DMS53 treated with DMSO at 0.1 percent for 48 hours (cell line): ENCODE results near the gene KATNA1.
"Not testable (repeated sequence)": the region's sequence is repeated elsewhere in the genome, so short reads cannot be mapped to it uniquely, and the experiment has no call there.

Experiments used
- DNase-seq: peaks from one replicate; lab custom pipeline; 2025; ENCODE audit not compliant: unreplicated experiment; lab: John Stamatoyannopoulos, UW

KATNA1 gene

DNA sequence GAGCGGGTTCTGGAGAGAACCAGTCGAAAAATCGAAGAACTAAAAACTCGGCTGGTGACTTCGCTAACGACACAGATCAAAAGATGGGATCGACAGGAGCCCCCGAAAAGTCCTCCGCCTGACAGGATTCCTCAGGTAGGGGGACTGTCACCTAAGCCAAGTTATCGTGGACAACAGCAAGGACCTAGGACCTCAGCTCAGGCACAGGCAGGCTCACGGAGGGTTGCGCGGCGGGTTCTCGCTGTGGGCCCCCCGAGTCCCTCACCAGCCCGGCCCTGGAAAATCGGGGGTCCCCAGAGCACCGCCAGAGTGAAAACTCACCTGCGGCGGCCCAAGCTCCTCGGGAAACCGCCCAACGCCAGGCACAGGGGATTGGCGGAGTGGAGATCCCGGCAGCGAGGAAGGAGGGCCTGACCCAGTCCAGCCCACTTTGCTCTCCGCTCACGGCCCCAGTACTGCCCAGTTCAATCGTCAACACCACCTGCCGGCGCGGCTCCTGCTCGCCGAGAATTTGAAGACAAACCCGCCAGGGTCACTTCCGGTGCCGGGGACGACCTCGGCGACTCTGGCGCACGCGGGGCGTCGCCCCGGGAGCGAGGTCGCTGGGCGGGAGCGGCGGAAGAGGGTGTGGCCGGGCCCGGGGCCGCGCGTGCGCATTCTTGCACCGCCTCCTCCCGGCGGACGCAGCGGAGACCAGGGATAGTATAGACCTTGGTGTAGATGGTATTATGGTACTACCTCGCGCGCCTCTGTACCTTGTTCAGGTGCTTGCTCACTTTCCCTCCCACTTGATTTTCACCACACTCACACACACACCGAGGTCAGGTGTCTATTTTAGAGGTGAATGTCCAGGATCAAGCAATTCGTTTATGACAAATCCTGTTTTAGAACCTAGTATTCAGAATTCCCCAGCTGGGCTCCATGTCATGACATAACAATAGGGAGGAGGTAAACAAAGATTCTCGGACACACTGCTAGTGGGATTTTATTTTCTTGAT is at the start of gene KATNA1:
Gene KATNA1 (minus strand): TSS at position 567 of the 998 bp plus-strand sequence. CDS start 10,167 bp downstream, outside the sequence.
- DNase-seq: peak; percentile 83

DNA sequence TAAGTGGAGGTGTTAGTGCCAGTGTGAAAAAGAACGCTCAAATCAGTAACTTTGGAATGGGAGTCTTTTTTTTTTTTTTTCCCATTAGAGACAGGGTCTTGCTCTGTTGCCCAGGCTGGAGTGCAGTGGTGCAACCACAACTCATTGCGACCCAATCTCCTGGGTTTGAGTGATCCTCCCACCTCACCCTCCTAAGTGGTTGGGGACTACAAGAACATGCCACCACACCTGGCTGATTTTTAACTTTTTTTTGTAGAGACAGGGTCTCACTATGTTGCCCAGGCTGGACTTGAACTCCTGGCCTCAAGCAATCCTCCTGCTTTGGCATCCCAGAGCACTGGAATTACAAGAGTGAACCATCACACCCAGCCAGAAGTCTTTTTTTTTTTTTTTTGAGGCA is 49.7 kb upstream of the KATNA1 start:
- DNase-seq: no peak

DNA sequence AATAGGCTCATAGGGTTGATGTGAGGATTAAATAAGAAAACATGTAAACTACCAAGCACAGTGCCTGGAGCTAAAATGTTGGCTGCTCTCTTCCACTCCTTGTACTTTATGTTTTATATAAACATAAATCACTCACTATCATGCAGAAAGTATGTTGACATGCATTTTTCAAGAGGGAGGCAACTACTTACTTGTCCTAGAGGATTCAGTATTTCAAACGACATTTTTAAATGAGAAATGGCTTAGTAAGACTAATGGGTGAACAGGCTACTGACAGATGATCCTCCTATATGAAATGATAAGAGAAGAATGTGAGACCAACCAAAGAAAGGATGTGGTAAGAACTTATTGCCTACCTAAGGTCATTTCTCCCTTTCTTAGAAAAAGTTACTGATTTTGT is 48.4 kb upstream of the KATNA1 start:
- DNase-seq: no peak

DNA sequence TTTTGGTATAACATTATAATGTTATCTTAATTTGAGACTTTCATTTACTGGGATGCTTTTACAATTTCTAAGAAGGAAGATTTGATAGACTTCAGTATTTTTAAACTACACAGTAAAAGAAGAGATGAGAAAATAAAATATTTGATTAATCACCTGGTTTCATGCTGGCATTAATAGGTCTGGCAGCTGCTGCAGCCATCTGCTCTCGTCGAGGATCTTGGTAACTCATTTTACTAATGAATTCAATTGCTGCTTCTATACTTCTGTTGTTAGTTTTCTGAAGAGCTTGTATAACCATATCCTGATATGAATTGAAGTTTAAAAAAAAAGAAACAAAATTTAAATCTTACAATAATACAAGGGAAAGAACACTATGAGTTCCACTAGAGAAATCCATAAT is 46.4 kb upstream of the KATNA1 start:
- DNase-seq: no peak

DNA sequence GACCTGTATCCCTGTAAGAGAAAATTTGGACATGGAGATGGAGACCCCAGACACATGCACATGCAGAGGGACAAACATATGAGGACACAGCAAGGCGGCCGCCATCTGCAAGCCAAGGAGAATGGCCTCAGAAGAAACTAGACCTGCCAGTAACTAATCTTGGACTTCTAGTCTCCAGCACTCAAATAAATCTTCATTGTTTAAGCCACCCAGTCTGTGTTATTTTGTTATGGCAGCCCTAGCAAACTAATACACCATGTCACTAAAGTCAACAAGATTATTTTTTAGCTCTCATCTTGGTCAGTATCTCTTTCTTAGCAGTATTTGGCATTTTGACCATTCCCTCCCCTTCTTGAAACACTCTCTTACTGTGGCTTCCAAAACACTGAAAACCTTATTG is 42.7 kb upstream of the KATNA1 start:
- DNase-seq: no peak

DNA sequence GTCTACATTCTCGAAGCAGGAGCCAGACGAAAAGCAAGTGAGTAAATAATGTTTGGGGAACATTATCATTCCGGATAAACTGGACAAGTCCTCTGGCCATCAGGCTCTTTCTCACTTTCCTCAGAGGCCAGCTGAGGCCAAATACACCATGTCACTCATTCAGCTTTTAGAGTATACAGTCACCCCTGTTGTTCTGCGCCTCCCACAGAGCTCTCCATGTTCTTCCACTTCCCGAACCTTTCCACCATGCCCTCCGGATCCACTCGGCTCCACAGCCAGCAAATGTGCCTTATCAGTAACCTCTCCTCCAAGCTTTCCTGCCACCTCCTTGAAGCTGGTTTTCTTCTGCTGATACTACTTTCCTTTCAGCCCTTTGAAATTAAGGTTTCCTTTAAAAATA is 37.7 kb upstream of the KATNA1 start:
- DNase-seq: no peak

DNA sequence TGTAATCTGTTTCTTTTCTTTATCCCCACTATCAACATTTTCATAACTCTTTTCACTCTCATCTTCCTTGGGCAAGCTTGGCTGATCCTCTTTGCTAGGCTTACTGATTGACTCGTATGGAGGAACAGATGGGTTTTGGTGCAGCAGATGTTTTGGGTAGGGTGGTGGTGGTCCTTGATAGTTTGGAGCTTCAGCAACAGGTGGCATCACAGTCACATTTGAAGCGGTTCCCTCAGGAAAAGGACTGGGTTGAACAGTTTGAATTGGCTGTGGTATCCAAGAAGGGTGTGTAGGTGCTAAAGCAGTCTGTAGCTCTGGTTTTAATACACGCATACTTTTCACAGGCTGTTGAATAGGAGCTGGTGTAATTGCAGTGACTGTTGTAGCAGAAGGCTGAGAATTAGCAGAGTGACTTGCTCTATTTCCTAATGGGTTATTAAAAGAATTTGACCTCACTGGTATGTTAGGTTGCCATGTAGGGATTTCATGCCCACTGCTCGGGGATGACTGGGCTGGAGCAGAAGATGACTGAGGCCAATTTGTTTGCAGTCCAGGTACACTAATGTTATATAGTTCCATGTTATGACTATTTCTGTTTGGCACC is 34.8 kb upstream of the KATNA1 start:
- no peak for DNase-seq

DNA sequence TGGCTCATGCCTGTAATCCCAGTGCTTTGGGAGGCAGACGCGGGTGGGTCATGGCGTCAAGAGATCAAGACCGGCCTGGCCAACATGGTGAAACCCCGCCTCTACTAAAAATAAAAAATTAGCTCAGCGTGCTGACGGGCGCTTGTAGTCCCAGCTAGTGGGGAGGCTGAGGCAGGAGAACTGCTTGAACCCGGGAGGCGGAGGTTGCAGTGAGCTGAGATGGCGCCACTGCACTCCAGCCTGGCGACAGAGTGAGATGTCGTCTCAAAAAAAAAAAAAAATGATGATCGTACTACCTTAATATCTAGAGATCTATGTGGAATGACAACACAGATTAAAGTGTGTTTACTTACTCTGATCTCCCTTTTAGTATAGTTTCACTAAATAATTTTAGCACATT is 33.3 kb upstream of the KATNA1 start:
- DNase-seq: not testable (repeated sequence)

DNA sequence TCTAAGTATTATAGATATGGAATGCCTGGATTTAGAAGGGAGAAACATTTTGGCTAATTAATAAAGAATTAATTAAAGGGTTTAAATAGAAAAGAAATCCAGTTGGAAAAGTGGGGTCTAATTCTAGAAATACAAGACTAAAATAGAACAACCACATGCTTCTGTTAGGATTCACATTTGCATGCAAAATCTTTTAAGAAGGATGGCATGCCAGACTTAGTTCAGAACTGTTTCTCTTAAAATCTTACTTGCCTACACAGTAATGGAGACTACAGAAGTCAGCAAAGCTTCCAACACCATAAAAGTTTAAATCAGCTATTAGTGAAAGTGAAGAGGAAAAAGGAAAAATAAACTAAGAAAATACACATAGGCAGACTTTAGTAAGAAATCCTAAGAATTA is 32.7 kb upstream of the KATNA1 start:
- DNase-seq: no peak

DNA sequence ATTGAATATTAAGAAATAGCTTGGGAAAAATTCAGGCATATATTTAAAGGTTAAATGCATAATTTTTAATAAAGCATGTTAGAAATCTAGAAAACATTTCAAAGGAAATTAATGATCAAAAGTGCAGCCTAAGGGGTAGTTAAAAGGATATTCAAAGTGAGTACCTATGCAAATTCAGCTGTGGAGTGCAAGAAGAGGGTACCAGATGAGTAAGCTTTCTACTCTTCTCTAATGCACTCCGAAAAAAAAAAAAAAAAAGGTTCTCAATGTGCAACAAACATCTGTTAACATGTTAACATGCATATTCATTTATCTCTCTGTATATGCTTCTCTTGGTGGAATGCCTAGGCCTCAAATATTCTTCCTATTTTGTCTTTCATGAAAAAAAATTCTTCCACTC is 32.0 kb upstream of the KATNA1 start:
- DNase-seq: no peak

DNA sequence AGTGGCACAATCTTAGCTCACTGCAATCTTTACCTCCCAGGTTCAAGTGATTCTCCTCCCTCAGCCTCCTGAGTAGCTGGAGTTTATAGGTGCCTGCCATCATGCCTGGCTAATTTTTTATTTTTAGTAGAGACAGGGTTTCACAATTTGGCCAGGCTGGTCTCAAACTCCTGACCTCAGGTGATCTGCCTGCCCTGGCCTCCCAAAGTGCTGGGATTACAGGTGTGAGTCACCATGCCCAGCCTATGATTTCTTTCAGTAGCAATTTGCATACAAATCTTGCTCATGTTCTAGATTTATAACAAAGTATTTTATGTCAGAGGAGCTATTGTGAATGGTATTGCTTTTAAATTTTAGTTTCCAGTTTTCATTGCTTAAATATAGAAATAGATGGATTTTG is 23.8 kb upstream of the KATNA1 start:
- DNase-seq: not testable (repeated sequence)

DNA sequence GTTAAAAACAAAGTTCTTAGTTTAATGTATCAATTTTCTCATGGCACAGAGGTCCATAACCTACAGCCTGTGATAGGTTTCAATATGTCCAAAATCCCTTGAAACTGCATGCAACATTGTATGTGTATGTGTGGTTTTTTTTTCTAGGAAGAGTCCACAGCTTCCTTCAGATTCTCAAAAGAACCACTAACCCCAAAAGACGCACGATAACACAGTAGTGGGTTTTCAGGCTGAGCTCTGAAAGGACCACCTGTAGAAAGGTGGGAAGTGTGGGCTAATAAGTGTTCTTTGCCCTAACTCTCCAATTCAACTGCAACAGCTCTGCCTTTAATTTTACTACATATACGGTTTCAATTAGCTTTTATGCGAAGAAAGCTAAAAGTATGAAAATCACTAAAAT is 11.5 kb upstream of the KATNA1 start:
- DNase-seq: no peak

DNA sequence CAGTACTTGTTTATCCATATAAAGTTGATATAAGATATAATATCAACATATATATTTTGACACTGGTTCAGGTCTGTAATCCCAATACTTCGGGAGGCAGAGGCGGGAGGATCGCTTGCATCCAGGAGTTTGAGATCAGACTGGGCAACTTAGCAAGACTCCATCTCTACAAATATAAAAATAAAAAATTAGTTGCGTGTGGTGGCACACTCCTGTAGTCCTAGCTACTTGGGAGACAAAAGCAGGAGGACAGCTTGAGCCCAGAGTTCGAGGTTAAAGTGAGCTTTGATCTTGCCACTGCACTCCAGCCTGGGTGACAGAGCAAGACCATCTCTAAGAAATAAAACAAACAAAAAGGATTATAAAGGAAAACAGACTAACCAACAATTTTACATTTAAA is 8.9 kb upstream of the KATNA1 start:
- DNase-seq: no peak

DNA sequence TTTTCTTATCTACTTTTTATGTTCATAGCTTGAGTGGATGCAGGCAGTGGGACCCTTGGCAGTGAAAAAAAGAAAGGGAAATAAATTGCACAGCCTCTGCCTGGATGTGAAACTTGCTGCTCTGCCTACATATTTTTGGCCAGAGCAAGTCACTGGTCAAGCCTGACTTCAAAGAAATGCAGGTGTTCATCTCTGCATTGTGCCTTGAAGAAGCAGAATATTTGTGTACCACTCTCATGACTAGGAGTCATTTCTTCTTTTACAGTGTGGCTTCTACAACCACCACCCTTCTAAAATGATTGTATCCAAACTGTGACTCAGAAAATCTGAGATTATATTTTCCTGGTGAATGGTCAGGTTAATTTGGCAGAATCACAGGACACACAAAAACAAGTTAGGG is 2.5 kb upstream of the KATNA1 start:
- DNase-seq: no peak

DNA sequence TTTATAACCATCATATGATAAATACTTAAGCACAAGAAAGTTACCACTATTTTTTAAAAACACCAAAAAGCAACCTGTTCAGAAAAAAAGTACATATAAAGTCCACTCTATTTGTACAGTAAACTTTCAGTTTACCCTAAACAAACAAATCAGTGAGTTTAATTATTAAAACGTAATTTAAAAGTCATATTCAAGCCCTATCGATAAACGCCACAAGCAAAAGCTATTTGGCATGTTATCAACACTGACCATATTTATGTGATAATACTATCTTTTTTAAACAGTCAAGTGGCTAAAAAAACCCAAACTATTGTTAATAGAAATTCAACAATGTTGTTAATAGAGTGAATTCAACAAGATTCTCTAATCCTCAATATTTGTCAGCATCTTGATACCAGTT is 1.9 kb downstream of the KATNA1 start:
- DNase-seq: no peak

DNA sequence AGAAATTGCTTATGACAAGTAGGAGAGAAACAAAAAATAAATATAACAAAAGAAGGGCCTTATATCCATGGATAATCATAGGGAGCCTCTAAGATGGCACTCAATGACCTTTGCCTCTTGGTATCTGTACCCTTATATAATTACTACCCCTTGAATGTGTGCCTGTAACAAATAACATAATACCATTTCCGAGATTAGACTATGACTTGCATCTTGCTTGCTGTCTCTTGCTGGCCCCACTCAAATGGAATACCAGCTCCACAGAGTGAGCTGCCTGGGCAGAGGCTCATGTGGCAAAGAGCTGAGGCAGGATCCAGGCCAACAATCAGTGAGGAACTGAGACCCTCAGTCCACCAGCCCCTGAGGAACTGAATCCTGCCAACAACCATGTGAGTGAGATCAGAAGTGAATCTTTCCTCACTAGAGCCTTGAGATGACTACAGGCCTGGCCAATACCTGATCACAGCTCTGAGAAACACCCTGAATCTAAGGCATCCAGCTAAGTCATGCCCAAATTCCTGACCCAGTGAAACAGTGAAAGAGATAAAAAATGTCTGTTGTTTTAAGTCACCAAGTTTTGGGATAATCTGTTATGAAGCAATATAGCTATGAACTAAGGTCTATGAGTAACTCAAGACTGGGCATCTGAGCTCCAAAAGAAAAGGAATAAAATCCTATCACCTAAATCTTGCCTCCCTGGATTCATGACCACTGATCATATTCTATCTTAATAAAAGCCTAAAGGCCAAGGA is 5.5 kb downstream of the KATNA1 start:
- no peak for DNase-seq

DNA sequence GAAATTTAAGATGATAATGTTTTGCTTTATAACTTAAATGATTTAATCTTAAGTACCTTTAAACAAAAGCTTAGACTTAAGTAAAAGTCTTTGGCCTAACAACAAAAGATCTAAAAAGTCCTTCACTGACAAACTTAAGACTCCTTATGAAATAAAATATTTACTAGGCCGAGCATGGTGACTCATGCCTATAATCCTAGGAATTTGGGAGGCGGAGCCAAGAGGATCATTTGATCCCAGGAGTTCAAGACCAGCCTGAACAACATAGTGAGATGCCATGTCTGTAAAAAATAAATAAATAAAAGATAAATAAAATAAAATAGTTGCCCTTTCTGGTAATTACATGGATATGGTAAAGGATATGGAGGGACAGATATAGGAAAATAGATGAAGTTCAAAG is 12.4 kb downstream of the KATNA1 start:
- no peak for DNase-seq

DNA sequence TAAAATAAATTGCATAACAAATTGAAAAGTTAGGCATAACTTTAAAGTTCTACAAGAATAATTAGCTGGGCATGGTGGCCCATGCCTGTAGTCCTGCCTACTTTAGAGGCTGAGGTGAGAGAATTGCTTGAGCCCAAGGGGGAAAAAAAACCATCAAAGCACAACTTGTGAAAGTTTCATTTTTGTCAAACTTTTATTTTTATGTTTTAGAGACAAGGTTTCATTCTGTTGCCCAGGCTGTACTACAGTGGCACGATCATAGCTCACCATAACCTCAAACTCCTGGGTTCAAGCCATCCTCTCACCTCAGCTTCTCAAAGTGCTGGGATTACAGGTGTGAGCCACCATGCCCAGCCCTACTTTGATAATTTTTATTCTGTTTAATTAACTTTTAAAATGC is 14.2 kb downstream of the KATNA1 start:
- no peak for DNase-seq

DNA sequence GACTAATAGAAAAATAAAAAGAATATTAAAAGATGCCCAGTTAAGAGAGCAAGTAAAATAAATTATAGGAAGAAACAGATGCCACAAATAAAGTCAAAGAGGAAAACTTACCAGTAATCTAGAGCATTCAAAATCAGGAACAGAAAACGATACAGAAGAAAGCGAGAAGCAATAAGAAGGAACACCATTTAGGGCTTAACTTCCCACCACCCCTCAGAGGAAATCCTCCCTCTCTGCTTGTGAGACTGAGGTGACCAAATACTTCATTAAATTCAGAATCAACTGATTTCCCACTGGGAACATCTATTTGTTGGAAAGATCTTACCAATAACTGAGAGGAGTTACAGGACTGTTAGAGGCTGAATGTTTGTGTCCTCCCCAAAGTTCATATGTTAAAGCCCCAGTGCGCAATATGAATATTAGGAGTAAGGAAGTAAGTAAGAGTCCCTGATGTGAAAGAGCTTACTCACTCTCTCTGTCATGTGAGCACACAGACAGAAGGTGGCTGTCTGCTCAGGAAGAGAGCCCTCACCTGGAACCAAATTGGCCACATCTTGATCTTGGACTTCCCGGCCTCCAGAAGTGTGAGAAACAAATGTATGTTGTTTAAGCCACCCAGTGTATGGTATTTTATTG is 19.5 kb downstream of the KATNA1 start:
- no peak for DNase-seq

DNA sequence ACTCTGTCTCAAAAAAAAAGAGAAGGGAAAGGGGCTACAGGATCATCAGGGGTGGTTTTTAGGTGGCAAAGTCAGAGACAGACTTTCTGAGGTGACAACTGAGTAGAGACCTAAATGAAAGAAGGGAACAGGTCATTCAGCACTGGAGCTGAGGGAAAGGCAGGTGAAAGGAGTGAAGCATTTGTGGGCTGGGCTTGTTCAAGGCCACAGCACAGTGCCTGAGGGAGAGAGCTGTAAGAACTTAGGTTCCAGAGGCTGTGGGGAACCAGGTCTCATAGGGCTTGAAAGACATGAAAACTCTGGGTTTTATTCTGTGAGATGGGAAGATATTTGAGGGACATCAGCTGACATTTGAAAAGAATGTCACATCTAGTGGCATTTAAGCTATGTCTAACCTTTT is 20.8 kb downstream of the KATNA1 start:
- DNase-seq: no peak

DNA sequence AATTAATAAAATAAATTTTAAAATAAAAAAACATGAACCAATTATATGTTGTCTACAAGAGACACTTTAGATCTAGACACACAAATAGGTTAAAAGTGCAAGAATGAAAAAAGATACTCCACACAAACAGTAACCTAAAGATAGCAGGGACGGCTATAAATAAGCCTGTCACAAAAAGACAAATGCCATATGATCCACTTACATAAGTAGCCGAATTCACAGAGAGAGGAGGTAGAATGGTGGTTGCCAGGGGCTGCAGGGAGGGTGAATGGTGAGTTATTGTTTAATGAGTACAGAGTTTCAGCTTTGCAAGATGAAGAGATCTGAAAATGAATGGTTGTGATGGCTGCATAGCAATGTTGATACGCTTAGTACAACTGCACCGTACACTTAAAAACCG is 32.7 kb downstream of the KATNA1 start:
- DNase-seq: no peak
